Stimulated activated CD4-positive, alpha-beta T cell treated with anti-CD3 and anti-CD28 coated beads, TNF-alpha, amount 100 ng/mL, for 48 hours (primary cell): ENCODE measurements around the gene WSCD2.

ENCODE experiments used
- DNase-seq, 3 donors: peaks; one replicate each; pipeline ENCODE4 v3.0.0-alpha.2; 2020; ENCODE audit warnings: low read depth in 3 of 3

Gene WSCD2

DNA sequence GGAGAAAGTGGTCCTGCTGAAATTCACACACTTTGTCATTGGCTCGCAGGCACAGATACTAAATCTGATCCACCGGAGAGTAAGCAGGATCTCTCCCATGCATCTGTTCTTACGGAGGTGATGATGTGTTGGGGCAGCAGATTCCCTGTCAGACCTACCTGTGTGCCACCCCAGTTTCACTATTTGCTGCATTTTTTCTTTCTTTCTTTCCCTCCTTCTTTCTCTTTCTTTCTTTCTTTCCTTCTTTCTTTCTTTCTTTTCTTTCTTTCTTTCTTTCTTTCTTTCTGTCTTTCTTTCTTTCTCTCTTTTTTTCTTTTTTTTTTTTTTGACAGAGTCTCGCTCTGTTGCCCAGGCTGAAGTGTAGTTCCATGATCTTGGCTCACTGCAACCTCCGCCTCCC is 37.4 kb downstream of the WSCD2 start:
- DNase-seq: no peak

DNA sequence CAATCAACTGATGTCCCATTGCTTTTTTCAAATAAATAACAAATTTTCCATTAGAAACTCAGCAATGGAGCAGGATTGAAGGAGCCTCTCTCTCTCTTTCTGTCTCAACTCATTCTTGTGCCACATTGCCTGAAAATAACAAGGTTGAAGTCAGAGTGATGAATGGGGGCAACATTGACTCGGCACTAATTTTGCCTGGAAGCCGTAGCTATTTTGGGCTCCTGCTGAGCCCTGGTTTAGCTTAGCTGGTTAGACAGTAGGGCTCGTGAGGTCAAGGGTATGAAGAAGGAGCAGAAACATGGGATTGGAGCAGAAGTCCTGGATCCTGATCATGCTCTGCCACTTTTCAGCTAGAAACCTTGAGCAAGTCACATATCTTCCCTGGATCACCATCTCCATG is 38.9 kb downstream of the WSCD2 start:
- no peak for DNase-seq

DNA sequence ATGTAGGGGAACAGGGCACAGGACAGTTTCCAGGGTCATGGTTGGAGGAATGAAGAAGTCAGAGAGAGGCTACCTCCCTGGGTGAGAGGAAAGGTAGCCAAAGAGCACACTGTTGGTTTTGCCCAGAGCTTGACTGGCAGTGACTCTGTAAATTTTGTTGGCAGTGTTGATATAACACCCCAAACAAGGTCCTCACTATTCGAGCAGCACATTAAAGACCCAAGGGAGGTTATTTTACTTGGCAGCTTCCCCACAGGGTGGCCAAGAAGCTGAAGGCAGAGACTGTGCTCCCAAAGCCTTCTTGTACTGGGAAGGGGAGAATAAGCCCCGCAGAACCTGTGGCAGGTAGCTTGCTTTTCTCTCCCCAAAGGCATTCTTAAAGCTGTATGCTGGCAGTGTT is 40.6 kb downstream of the WSCD2 start:
- DNase-seq: no peak

DNA sequence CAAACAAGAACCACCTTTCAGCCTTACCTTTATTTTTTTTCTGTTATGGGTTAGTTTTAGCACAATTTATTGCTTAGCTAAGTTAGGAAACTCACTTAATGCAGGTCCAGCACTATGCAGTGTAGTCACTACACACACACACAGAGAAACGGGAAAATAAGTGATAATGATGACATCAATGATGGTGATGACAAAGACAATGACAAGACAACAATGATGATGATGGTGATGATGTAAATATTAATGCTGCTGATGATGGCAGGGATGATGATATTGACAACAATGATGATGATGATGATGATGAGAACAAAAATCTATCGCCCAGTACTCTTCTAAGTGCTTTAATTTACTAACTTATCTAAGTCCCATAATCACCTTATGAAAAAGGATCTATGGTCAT is 41.1 kb downstream of the WSCD2 start:
- no peak for DNase-seq

DNA sequence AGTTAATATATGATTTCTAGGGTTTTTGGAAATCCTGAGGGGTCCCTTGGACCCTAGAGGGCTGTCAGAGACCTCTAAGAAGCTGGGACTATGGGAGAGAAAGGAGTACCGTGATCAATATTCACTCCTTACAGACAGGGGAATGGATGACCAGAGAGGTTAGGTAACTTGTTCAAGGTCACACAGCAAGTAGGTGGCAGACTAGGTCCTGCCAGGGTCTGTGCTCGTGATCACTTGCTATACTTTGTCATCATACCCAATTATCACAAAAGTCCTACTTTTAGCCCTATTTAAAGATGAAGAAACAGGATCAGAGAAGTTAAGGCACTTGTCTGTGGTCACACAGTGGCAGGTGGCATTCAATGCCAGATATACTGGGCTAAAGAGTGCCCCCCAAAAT is 42.9 kb downstream of the WSCD2 start:
- DNase-seq: no peak

DNA sequence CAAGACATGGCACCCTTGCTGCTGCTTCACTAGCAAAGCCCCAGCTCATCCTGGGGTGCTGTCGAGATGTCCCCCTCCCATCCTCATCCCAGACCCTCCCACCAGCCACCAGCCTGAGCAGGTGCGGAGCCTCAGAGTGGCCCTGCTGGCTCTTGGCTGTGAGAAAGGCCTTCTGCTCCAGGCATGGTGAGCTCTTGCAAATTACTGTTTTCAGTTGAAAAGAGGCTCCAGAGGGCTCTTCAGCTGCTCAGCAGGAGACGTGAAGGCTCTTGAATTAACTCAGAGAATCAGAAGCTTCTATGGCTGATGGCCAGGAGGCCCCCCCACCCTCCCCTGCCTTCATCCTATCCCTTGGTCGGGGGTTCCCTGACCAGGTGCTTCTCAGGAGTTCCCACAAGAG is 44.1 kb downstream of the WSCD2 start:
- DNase-seq: no peak

DNA sequence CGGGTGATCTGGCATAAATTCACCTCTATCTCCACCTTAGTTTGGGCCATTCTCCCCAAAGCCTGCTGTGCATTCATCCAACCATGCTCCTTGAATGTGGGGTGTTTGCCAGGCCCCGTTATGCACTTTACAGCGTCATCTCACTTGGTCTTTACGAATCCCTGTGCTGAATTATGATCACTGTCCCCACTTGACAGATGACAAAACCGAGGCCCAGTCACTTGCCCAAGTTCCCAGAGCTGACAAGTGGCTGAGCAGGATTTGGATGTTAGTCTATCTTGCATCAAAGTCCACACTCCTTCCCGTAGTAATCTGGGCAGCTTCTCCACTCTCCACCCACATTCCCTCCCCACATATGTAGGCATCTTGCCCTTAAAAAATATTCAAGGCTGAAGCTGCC is 44.8 kb downstream of the WSCD2 start:
- no peak for DNase-seq

DNA sequence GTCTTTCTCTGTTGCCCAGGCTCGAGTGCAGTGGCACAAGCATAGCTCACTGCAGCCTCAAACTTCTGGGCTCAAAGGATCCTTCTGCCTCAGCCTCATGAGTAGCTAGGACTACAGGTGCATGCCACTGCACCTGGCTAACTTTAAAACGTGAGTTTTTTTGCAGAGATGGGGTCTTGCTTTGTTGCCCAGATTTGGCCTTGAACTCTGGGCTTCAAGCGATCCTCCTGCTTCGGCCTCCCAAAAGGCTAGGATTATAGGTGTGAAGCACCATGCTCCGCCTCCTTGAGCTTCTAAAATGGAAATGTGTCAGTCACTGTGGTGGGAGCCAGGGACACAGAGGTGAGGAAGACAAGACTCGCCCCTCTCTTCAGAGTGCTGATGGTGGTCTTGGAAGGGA is 45.6 kb downstream of the WSCD2 start:
- DNase-seq: no peak

DNA sequence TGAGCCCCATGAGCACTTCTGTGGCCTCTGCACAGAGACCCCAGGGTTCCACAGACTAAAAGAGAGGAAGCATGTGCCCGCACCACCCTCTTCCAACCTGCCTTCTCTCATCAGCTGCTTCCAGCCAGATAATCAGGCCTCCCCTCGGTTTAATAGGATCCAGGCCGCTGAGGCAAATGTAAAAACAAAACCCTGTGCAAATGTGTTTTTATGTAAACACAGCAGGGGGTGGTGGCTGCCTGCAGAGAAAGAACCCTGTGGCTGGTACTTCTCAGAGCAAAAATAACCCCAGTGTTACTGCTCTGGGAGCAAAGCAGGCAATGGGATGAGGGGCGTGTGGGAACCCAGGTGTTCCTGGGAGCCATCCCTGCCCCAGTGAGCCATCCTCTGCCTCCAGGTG is 46.2 kb downstream of the WSCD2 start:
- no peak for DNase-seq

DNA sequence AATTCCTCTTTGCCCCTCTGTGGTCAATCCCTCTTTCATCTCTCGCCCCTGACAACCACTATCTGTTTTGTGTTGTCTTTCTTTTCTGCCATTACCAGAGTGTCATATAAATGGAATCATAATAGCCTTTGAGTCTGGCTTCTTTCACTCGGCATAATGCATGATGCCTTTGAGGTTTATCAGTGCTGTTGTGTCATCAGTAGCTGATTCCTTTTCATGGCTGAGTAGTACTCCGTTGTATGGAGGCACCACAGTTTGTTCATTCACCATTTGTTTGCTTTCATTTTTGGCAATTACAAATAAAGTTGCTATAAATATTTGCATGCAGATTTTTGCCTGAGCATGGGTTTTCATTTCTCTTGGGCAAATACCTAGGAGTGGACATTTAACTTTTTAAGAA is 47.2 kb downstream of the WSCD2 start:
- DNase-seq: no peak

DNA sequence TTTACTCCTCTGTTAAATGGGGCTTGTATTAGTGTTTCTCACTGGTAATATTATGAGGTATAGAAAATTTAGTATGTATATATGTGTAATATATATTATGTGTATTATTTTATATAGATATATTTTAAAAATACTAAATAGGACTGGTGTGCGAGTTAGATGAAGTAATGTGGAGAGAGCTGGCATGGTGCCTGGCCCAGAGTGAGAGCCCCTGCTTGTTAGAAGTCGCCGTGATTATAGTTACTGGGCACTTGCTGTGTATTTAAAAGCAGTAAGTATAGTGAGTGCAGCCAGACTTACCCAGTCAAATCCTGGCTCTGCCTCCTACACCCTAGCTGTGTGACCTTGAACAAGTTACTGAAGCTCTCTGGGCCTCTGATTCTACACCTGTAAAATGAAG is 48.0 kb downstream of the WSCD2 start:
- DNase-seq: no peak

DNA sequence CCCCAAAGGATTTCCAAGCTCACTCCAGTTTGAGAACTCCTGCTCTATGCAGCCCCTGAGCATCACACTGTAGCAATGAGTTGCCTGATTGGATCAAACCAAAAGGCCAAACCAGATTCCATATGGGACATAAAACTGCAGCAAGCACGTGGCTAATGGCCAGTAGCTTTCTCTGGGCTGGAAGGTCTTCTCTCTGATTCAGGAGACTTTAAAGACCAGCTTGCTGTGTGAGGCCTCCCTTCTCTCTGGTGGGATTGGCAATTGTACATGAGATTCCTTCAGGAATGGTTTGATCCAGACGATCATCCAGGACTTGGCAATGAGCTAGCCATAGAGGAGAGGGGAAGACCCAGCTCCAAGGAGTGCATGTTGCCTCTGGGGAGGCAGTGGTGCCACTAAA is 50.2 kb downstream of the WSCD2 start:
- no peak for DNase-seq

DNA sequence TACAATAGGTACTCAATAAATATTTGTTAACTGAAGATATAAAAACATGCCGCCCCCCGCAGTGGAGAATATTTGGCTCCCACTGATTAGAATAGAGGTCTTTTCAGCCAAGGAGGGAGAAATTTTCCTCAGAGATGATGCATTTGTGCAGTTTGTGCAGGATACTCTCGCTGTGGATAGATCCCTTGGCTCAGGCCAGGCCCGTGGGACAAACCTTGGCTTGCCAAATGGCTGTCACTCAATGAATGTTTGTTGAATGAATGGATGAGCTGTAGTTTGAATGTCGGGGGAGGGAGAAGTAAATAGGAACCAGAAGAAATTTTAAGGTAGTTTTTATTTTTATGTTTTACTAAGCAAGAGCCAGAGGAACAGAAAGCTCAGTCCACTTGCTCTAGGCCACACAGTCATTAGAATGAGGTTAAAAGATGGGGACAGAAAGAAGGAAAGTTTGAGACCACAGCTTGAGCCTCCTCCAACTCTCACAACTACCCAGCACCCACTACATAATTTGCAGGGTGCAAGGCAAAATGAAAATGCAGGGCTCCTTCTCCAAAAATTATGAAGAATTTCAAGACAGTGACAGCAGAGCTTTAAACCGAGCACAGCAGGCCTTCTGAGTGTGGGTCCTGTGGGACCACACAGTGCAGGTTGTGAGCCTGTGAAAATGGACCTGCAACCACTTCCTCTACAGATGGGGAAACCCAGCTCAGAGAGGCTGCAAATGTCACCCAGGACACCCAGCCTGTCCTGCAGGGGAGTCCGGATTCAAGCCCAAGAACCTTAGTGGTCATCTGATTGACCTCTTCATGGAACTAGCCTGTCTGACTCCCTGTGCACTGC is 51.4 kb downstream of the WSCD2 start:
- no peak for DNase-seq

DNA sequence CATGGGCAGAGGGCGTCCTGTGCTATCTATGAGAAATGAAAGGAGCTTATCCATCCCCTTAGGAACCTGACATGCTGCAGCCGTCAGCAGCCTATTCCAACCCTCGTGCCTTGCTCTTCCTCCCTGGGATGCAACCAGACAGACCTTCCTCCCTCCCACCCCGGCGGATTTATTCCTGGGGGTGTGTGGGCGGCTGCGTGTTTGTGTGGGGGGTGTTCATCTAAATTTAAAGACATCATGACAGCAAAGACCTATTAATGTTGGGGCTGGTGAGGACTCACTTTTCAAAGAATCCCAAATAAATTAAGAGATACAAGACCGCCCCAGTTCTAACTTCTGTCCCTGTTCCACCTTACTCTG is 52.0 kb downstream of the WSCD2 start:
- no peak for DNase-seq

DNA sequence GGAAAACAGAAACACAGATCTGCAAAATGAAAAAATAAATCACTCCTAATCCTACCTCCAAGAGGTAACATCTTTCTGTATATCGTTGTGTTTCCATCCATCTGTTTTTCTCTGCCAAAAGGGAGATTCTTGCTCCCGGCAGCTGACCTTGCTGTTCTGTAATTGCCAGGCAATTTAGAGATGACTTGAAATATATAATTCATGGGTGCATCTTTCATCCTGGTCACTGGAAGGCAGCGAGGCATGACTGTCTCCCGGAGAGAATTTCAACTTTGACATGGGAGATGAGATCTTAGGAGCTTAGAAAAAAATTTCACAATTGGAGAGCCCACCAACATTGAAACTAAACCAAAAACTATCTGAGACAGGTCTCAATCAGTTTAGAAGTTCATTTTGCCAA is 53.0 kb downstream of the WSCD2 start:
- no peak for DNase-seq

DNA sequence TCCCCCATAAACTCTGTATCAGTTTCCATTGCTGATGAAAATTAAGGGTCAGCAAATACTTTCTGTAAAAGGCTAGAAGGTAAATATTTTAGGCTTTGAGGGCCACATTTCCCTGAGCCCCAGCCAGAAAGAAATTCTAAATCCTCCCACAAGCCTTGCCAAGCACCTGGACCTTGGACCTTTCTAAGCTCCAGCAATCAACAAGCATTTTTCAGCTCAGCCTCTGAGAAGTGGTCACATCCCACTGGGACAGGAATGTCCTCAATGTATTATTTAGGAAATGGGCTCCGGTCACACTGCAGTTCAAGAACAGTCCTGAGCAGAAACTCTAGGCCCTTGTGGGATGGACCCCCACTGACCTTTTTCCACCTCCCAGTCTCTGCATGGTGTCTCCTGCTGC is 55.9 kb downstream of the WSCD2 start:
- DNase-seq: no peak

DNA sequence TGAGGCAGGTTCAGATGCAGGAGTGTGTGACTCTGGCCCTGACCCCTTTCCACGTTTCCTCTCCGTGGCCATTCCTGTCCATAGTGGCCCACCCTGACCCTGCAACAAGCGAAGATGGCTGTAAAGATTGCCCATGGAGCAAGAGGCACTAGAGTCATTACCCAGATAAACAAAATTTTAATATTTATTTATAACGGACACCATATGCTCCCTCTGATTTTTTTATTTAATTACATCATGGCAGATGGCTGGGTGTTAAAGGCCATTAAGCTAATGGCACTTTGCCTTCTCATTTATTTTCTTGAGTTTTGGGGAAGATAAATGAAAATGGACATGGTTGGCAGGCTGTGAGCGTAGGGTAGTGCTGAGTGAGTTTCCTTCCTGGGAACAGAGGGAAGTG is 58.7 kb downstream of the WSCD2 start:
- DNase-seq: no peak

DNA sequence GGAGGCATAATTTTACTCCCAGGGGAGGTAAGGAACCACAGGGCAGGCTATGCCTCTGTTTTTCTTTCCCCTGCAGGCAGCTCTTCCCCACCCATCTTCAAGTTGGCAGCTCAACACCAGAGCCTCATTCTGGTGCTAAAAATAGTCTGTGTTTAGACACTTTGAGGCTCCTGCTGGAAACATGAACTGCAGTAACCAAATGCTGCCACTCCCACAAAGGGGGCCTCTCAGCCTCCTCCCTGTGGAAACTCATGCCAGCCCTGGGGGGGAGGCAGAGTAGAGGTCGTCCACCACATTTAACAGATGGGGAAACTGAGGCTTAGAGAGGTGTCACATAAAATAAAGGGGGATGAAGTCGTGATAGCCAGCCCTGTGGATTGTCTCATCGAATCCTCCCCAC is 61.4 kb downstream of the WSCD2 start:
- DNase-seq: no peak

DNA sequence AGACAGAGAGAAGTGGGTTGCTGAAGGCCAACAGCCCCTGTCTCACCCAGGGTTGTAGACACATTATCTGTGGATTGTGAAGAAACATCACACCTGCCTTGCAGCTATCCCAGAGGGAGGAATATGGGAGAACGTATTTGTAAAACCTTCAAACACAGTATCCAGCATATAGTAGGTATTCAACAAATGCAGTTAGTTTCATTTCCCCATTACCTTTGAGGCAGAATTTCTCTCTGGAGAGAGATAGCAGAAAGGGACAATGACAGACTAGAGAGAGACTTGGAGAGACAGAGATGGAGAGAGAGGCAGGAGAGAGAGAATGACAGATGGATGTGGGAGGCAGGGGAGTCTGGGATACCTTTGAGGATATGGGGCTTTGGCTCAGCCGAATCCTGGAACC is 62.0 kb downstream of the WSCD2 start:
- DNase-seq: no peak

DNA sequence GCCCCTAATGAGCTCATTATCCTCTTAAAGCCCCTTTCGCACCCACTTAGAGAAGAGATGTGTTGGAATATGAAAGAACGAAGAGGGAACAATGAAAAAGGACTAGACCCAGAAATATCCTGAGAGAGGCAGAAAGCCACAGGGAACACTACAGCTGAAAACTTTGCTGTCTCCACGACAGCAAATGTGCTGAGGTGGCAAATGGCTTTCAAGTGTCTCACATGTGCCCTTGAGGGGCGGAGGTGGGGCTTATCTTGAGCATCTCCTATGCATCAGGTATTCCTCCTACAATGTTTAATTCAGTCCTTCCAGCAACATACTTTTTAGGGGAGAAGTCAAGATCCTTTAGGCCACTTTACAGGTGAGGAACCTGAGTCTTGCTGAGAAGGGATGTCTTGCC is 62.9 kb downstream of the WSCD2 start:
- DNase-seq: no peak

DNA sequence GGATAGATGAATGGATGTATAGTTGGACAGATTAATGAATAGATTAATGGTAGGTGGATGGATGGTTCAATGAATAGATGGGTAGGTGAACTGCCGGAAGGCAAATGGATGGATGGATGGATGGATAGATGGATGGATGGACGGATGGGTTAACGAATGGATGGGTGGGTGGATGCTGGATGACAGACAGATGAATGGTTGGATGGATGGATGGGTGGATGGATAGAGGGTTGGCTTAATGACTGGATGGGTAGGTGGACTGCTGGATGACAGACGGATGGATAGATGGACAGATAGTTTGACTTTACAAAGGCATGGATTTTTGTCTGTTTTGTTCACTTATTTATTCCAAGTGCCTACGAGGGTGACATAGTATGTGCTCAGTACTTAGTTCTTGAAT is 64.4 kb downstream of the WSCD2 start:
- no peak for DNase-seq

DNA sequence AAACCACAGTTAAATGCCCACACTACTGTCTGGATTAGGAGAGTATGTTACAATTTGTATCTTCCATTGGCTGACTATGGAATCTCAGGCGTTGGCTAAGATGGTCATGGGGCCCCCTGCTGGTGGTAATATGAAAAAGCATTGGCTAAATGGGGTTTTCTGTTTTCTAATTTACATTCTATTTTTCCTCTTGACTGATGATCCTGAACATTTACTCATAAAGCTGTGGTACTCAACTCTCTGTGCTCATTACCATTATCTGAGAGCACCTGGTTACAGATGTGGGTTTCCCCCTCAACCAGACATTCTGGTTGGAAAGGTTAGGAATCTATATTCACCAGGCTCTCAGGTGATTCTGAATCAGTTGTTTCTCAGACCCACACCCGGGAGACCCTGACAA is 64.8 kb downstream of the WSCD2 start:
- peak in 1 of 3 donors; percentile 5 for DNase-seq

DNA sequence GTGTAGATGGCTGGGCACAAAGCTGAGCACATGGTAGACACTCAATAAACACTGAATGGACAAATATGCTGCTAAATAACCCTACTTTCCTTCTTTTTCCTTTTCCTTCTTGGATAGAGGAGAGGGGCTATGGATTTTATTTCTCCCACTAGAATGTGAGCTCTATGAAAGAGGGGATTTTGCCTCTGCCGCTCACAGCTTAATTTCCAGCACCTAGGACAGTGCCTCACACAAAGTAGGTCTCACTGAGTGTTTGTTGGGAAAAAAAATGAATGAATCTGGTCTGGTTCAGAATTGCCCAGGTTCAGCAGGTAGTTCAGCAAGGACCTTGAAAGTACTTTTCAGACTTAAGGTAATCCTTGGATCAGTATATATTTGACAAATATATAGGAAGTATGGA is 65.5 kb downstream of the WSCD2 start:
- no peak for DNase-seq

DNA sequence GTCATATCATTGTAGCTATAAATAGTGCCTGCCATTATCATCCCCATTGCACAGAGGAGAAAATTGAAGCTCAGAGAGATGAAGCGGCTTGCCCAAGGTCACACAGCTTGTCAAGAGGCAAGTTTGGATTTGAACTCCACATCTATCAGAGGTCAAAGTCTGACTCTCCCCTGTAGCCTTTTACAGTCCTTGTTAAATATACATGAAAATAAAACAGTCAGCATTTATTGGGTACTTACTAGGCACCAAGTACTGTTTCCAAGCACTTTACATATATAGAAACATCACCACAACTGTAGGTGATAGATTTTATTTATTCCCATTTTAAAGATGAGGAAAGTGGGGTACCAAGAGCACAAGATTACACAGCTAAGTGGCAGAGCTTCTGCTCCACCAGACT is 67.2 kb downstream of the WSCD2 start:
- DNase-seq: no peak
